Caco-2 (cell line): ENCODE measurements around the gene CALB2. TPM values are rescaled to one million over a fixed set of nuclear protein-coding genes. Genes with fewer than 3 reads are reported as not detected.

Experiments
- BruUV-seq: library from RNA; stranded (reverse); fragments of 400-500 nt; replicated peaks from 2 replicates; lab custom pipeline; 2021; lab: Mats Ljungman, UMichigan
- CTCF ChIA-PET: fragments of 300-600 bp; sonication (Branson Sonifier 250); formaldehyde crosslinking; loops from one replicate; lab custom pipeline; 2022; ENCODE audit warnings: antibody characterized with exemption; lab: Charles Lee
- POLR2A ChIA-PET: fragments of 300-600 bp; sonication (Branson Sonifier 250); formaldehyde crosslinking; loops from one replicate; lab custom pipeline; 2022; ENCODE audit warnings: antibody characterized with exemption; lab: Charles Lee
- DNase-seq, 2 experiments: peaks; one replicate each; pipeline versions ENCODE4 v3.0.0 to v3.0.0-alpha.2; 2020 to 2022
- H3K27me3 ChIP-seq: replicated peaks from 2 replicates; pipeline ENCODE4 v1.6.0; 2011; ENCODE audit warnings: low read length; ENCODE audit not compliant: control insufficient read depth, insufficient read depth
- H3K36me3 ChIP-seq: 2 replicates; pipeline ENCODE4 v1.5.1; 2011; ENCODE audit warnings: low read length; ENCODE audit not compliant: control insufficient read depth, insufficient read depth
- H3K4me1 ChIP-seq: fragments of 250-450 bp; sonication (Bioruptor Pico); 2 replicates; pipeline ENCODE4 v1.5.1; 2020; ENCODE audit warnings: mild to moderate bottlenecking
- H3K4me3 ChIP-seq: 2 replicates; pipeline ENCODE4 v1.5.1; 2011; ENCODE audit warnings: low read depth, mild to moderate bottlenecking, control low read depth, low read length
- H3K9me3 ChIP-seq: fragments of 250-450 bp; sonication (Bioruptor Pico); 2 replicates; pipeline ENCODE4 v1.5.1; 2020; ENCODE audit warnings: mild to moderate bottlenecking, moderate library complexity
- H3K27ac Mint-ChIP-seq: one replicate; pipeline ENCODE4 v1.8.0; 2022; ENCODE audit warnings: mixed read lengths; ENCODE audit not compliant: unreplicated experiment
- H3K27me3 Mint-ChIP-seq: one replicate; pipeline ENCODE4 v1.8.0; 2022; ENCODE audit warnings: mixed read lengths; ENCODE audit not compliant: insufficient read depth, unreplicated experiment
- H3K36me3 Mint-ChIP-seq: one replicate; pipeline ENCODE4 v1.8.0; 2022; ENCODE audit warnings: mild to moderate bottlenecking, mixed read lengths; ENCODE audit not compliant: insufficient read depth, unreplicated experiment
- H3K4me1 Mint-ChIP-seq: one replicate; pipeline ENCODE4 v1.8.0; 2022; ENCODE audit warnings: low read depth, mixed read lengths; ENCODE audit not compliant: unreplicated experiment
- H3K4me3 Mint-ChIP-seq: one replicate; pipeline ENCODE4 v1.8.0; 2022; ENCODE audit warnings: mild to moderate bottlenecking, moderate library complexity, mixed read lengths; ENCODE audit not compliant: unreplicated experiment
- H3K9me3 Mint-ChIP-seq: one replicate; pipeline ENCODE4 v1.8.0; 2022; ENCODE audit warnings: mixed read lengths; ENCODE audit not compliant: unreplicated experiment
- CTCF ChIP-seq, 2 experiments: fragments of 200-600 bp in 1 of 2; IDR thresholded peaks; 1 replicate in 1 of 2; 2 replicates in 1 of 2; pipeline versions ENCODE4 v1.5.1 to v1.8.0; 2011 to 2022; ENCODE audit warnings: antibody characterized with exemption in 1 of 2, control low read depth in 1 of 2, inconsistent platforms in 1 of 2, low read depth in 1 of 2, low read length in 1 of 2, mild to moderate bottlenecking in 1 of 2, moderate library complexity in 1 of 2; ENCODE audit not compliant: insufficient read depth in 1 of 2, severe bottlenecking in 1 of 2, unreplicated experiment in 1 of 2
- intact Hi-C: fragments of 100-400 bp; cut with micrococcal nuclease; formaldehyde crosslinking; loops from one replicate; pipeline ENCODE4 v1.10.0; 2022; ENCODE audit not compliant: unreplicated experiment
- total RNA-seq: library from RNA; stranded (reverse); gene quantifications from 2 replicates; pipeline ENCODE4 v1.2.3, GENCODE V29; 2022

The CALB2 gene
- total RNA-seq, 1 experiment from 2014 or later: not detected

- no peaks in the 10 kb centered on the region for H3K36me3 Mint-ChIP-seq
- no peaks in the 10 kb centered on the region for H3K36me3 ChIP-seq
- no peak overlapping the region for H3K4me3 Mint-ChIP-seq
- CTCF ChIA-PET: interaction anchor here (2.0 kb wide), 1 partner anchor 16 kb away, joined by 8 read pairs; no protein-coding TSS in a partner anchor
- TF ChIP-seq CTCF (IDR thresholded peaks at IDR 0.05; ENCODE audit: insufficient read depth in 1 of 2, low read depth in 1 of 2, low read length in 1 of 2, severe bottlenecking in 1 of 2, unreplicated experiment in 1 of 2): no peak
- no peaks in the 10 kb centered on the region for H3K4me1 ChIP-seq
- peaks cover 10% of the 10 kb centered on the region for H3K9me3 Mint-ChIP-seq
- H3K4me1 Mint-ChIP-seq: no peaks in the 10 kb centered on the region
- DNase-seq: no peak
- peaks cover 9% of the 10 kb centered on the region for H3K9me3 ChIP-seq
- POLR2A ChIA-PET: no interaction called here
- H3K27ac Mint-ChIP-seq: no peak overlapping the region
- intact Hi-C loops: no loop called here
- H3K4me3 ChIP-seq: no peak overlapping the region
- peaks cover 1% of the 10 kb centered on the region for H3K27me3 ChIP-seq
- H3K27me3 Mint-ChIP-seq: peaks cover 17% of the 10 kb centered on the region
- no TSS peak for BruUV-seq
Measured at GRCh38 chr16:71429581-71429980, 71.1 kb downstream of the CALB2 start.

- H3K27me3 Mint-ChIP-seq: peaks cover 9% of the 10 kb centered on the region
- intact Hi-C loops: no loop called here
- H3K9me3 ChIP-seq: peaks cover 9% of the 10 kb centered on the region
- H3K4me3 ChIP-seq: no peak overlapping the region
- no peaks in the 10 kb centered on the region for H3K36me3 ChIP-seq
- H3K36me3 Mint-ChIP-seq: no peaks in the 10 kb centered on the region
- H3K27me3 ChIP-seq: peaks cover 1% of the 10 kb centered on the region
- ChIA-PET POLR2A (no interaction called here), CTCF (no interaction called here)
- H3K4me1 ChIP-seq: no peaks in the 10 kb centered on the region
- no peak overlapping the region for H3K4me3 Mint-ChIP-seq
- H3K27ac Mint-ChIP-seq: no peak overlapping the region
- TF ChIP-seq CTCF (IDR thresholded peaks at IDR 0.05; ENCODE audit: insufficient read depth in 1 of 2, low read depth in 1 of 2, low read length in 1 of 2, severe bottlenecking in 1 of 2, unreplicated experiment in 1 of 2): no peak
- BruUV-seq: no TSS peak
- DNase-seq: no peak
- H3K9me3 Mint-ChIP-seq: peaks cover 10% of the 10 kb centered on the region
- H3K4me1 Mint-ChIP-seq: no peaks in the 10 kb centered on the region
Measured at GRCh38 chr16:71430744-71431143, 72.2 kb downstream of the CALB2 start.

- Histone ChIP-seq H3K4me1 (no peaks in the 10 kb centered on the region), H3K9me3 (peaks cover 9% of the 10 kb centered on the region), H3K4me3 (no peak overlapping the region), H3K36me3 (no peaks in the 10 kb centered on the region), H3K27me3 (peaks cover 1% of the 10 kb centered on the region)
- DNase-seq: no peak
- ChIA-PET CTCF (no interaction called here), POLR2A (no interaction called here)
- H3K4me3 Mint-ChIP-seq: no peak overlapping the region
- no peak for TF ChIP-seq CTCF (IDR thresholded peaks at IDR 0.05; ENCODE audit: insufficient read depth in 1 of 2, low read depth in 1 of 2, low read length in 1 of 2, severe bottlenecking in 1 of 2, unreplicated experiment in 1 of 2)
- H3K27me3 Mint-ChIP-seq: peaks cover 9% of the 10 kb centered on the region
- H3K27ac Mint-ChIP-seq: no peak overlapping the region
- no peaks in the 10 kb centered on the region for H3K36me3 Mint-ChIP-seq
- no peaks in the 10 kb centered on the region for H3K4me1 Mint-ChIP-seq
- peaks cover 10% of the 10 kb centered on the region for H3K9me3 Mint-ChIP-seq
- intact Hi-C loops: no loop called here
- no TSS peak for BruUV-seq
Measured at GRCh38 chr16:71431176-71431575, 72.7 kb downstream of the CALB2 start.
